Measurements from ENCODE around the gene SEC22A.

GRCh38 chr3:123158330-123158729 is 43.4 kb upstream of the SEC22A start:
- TF ChIP-seq CTCF (IDR thresholded peaks at IDR 0.05; ENCODE audit: poor library complexity) = no peak
- TF ChIP-seq EZH2 (IDR thresholded peaks at IDR 0.05; ENCODE audit: borderline replicate concordance) = no peak
- TF ChIP-seq EZH2phosphoT487 (IDR thresholded peaks at IDR 0.05; ENCODE audit: low read depth, severe bottlenecking, unreplicated experiment) = no peak

Data from hepatocyte (in vitro differentiated cells).